GM21381 (cell line): ENCODE results near the gene CCNF.
A peak's percentile ranks its signal among the peaks of the same experiment; 100 is the strongest.
"Not testable (repeated sequence)": the region's sequence is repeated elsewhere in the genome, so short reads cannot be mapped to it uniquely, and the experiment has no call there.

ENCODE experiments used
- ATAC-seq: cut with Tn5 transposase; IDR thresholded peaks from one replicate; pipeline ENCODE4 v1.9.1; 2021; ENCODE audit warnings: mild to moderate bottlenecking, moderate library complexity; ENCODE audit not compliant: unreplicated experiment

CCNF gene

GRCh38 chr16:2470234-2470601, 41.0 kb downstream of the CCNF start:
- ATAC-seq, result no peak

GRCh38 chr16:2470603-2471015, 41.4 kb downstream of the CCNF start:
- ATAC-seq, result no peak

GRCh38 chr16:2471016-2471652, 41.9 kb downstream of the CCNF start, which contains the start of gene NTN3:
NTN3 (plus strand) TSS chr16:2471297; CDS start chr16:2471702, 405 bp downstream.
- no peak for ATAC-seq

GRCh38 chr16:2471653-2472487, 42.6 kb downstream of the CCNF start:
- ATAC-seq, result no peak

GRCh38 chr16:2472488-2472864, 43.2 kb downstream of the CCNF start:
- no peak for ATAC-seq

GRCh38 chr16:2472885-2473445, 43.7 kb downstream of the CCNF start:
- no peak for ATAC-seq

GRCh38 chr16:2473446-2473926, 44.2 kb downstream of the CCNF start:
- no peak for ATAC-seq

- peak; percentile 17 for ATAC-seq
Observed at GRCh38 chr16:2473999-2474876, 45.0 kb downstream of the CCNF start.

- peak; percentile 59 for ATAC-seq
Observed at GRCh38 chr16:2474877-2475412, 45.7 kb downstream of the CCNF start, which contains the start of gene TBC1D24. TBC1D24 (plus strand) TSS chr16:2475127; CDS start chr16:2496149, 21,022 bp downstream.

GRCh38 chr16:2475413-2476344, 46.4 kb downstream of the CCNF start:
- peak; percentile 9 for ATAC-seq

- ATAC-seq, result no peak
Observed at GRCh38 chr16:2476345-2476720, 47.1 kb downstream of the CCNF start.

GRCh38 chr16:2476741-2477140, 47.5 kb downstream of the CCNF start:
- no peak for ATAC-seq

- no peak for ATAC-seq
Observed at GRCh38 chr16:2477327-2477726, 48.1 kb downstream of the CCNF start.

- ATAC-seq, result no peak
Observed at GRCh38 chr16:2478279-2478678, 49.0 kb downstream of the CCNF start.

- not testable (repeated sequence) for ATAC-seq
Observed at GRCh38 chr16:2479996-2480395, 50.7 kb downstream of the CCNF start.

- ATAC-seq, result no peak
Observed at GRCh38 chr16:2480948-2481347, 51.7 kb downstream of the CCNF start.

GRCh38 chr16:2481676-2482075, 52.4 kb downstream of the CCNF start:
- ATAC-seq, result no peak

- ATAC-seq, result no peak
Observed at GRCh38 chr16:2482249-2482648, 53.0 kb downstream of the CCNF start.

GRCh38 chr16:2482708-2483534, 53.7 kb downstream of the CCNF start:
- ATAC-seq, result no peak
